Adipose tissue (tissue), 3 donors: ENCODE results near the gene CETP. TPM values are rescaled to one million over a fixed set of nuclear protein-coding genes. Genes with fewer than 3 reads are reported as not detected.

Experiments used
- H3K27ac ChIP-seq: one replicate; pipeline ENCODE4 v1.5.1; 2013; ENCODE audit warnings: low read depth, low read length
- WGBS, 3 donors: extraction: QIAGEN DNeasy Blood & Tissue Kit; methylation state at CpG; one replicate each; pipeline ENCODE4 v1.1.7; 2013; 5-methylcytosine and 5-hydroxymethylcytosine counted together
- polyA plus RNA-seq, 3 donors: library from polyadenylated mRNA; stranded (reverse); fragments of 200-250 nt; gene quantifications; one replicate each; pipeline ENCODE4 v1.2.3, GENCODE V29; 2013
- donor health status: healthy with polysubstance abuse.
- donor health status: Bipolar disorder and iron deficiency.
- donor health status: healthy.

CETP gene
- polyA plus RNA-seq, 3 donors: 0.39 to 2.8 (median 0.89) TPM

- no peak overlapping the region for H3K27ac ChIP-seq
- WGBS, 3 donors: 44 to 88% (median 74%) methylated on average over 4 of the region's 4 CpGs
Observed at GRCh38 chr16:56950051-56950450, 11.7 kb upstream of the CETP start.

DNA sequence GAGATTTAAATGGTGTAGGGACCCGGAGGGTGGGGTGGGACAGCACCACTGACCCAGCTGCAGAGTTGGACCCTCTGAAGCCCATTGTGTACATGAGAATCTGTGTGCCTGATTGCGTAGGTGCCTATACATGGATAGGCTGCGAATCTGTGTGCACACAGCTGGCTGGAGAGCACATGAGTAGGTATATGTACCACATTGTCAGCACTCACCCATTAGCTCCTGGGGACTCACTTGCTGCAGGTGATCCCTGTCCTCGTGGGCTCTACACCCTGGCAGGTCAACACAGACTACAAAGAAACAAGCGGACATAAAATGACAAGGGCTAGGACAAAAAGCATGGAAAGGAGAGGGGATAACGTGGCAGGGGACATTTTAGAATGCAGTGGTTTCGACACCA lies 11.3 kb upstream of the CETP start:
- WGBS, 3 donors: 41 to 88% (median 87%) methylated on average over 7 of the region's 7 CpGs
- no peak overlapping the region for H3K27ac ChIP-seq

DNA sequence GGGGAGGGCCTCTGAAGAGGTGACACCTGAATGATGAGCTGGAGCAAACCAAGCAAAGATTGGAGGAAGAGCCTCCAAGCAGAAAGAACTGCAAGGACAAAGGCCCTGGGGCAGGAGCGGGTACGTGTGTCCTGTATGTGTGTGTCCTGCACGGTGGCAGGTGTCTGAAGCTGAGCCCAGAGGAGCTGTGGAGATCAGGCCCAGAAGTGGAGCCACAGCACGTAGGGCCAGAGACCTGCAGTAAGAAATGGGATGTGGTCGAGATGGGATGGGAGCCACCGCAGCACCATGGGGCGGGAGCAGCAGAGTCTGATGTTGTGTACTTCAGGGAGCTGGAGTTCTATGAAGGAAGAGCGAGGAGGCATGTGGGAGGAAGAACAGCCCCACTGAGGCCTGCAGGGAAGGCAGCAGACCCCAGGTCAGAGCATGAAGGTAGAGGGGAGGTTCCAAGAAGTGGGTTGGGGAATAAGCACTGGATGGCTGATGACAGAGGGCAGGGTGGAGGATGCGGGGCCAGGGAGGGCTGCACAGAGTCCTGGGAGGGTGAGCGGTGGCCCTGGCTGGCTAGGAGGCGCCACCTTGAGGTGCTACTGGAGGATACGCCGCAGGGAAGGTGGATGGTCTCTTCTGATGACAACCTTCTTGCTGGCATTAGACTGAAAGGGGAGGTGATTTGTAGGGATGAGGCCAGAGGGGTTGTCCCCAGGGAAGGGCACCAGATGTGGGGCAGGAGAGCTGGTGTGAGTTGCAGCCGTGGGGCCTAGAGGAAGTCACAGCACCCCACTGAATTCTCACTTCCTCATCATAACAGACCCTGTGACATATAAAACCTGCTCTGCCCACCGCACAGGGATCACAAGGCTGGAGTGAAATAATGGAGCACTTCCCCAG lies 10.6 kb upstream of the CETP start:
- WGBS, 3 donors: 40 to 62% (median 56%) methylated on average over 15 of the region's 15 CpGs
- H3K27ac ChIP-seq: no peak overlapping the region

GRCh38 chr16:56953006-56953405 lies 8.7 kb upstream of the CETP start:
- 60 to 78% (median 64%) methylated on average over 6 of the region's 6 CpGs for WGBS, 3 donors
- no peak overlapping the region for H3K27ac ChIP-seq

DNA sequence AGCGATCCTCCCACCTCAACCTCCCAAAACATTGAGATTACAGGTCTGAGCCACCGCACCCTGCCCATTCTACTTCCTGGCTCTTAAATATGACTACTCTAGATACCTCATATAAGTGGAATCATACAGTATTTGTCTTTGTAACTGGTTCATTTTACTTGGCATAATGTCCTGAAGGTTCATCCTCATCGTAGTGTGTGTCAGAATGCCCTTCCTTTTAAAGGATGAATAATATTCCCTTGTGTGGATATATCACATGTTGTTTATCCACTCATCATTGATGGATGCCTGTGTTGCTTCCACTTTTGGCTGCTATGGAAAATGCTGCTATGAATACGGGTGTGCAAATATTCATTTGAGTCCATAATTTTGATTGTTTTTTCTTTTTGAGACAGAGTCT lies 5.7 kb upstream of the CETP start:
- WGBS, 3 donors: 86 to 95% (median 89%) methylated on average over 4 of the region's 4 CpGs
- no peak overlapping the region for H3K27ac ChIP-seq

DNA sequence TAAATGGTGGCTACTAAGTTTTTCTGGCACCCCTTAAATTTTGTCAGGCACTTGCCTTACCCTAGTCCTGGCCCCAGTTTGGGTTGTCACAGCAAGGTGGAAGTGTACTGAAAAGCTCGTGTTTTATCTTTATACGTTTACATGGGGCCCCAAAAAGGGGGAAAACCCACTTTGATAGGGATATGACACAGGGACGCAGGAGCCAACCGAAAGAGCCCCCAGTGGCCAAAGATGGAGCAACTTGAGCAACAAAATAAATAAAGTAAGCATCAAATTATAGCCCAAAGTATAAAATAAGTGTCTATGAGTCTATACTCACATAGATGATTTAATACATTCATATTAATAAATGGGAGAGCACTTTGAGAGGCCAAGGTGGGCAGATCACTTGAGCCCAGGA lies 5.0 kb upstream of the CETP start:
- H3K27ac ChIP-seq: no peak overlapping the region
- 57 to 64% (median 62%) methylated on average over 4 of the region's 4 CpGs for WGBS, 3 donors

- H3K27ac ChIP-seq: no peak overlapping the region
- 59 to 74% (median 68%) methylated on average over 13 of the region's 13 CpGs for WGBS, 3 donors
Observed at GRCh38 chr16:56960681-56961281, 969 bp upstream of the CETP start.

- no peak overlapping the region for H3K27ac ChIP-seq
- WGBS, 3 donors: 43 to 69% (median 57%) methylated on average over 3 of the region's 3 CpGs
Observed at GRCh38 chr16:56961386-56961785, 364 bp upstream of the CETP start.

DNA sequence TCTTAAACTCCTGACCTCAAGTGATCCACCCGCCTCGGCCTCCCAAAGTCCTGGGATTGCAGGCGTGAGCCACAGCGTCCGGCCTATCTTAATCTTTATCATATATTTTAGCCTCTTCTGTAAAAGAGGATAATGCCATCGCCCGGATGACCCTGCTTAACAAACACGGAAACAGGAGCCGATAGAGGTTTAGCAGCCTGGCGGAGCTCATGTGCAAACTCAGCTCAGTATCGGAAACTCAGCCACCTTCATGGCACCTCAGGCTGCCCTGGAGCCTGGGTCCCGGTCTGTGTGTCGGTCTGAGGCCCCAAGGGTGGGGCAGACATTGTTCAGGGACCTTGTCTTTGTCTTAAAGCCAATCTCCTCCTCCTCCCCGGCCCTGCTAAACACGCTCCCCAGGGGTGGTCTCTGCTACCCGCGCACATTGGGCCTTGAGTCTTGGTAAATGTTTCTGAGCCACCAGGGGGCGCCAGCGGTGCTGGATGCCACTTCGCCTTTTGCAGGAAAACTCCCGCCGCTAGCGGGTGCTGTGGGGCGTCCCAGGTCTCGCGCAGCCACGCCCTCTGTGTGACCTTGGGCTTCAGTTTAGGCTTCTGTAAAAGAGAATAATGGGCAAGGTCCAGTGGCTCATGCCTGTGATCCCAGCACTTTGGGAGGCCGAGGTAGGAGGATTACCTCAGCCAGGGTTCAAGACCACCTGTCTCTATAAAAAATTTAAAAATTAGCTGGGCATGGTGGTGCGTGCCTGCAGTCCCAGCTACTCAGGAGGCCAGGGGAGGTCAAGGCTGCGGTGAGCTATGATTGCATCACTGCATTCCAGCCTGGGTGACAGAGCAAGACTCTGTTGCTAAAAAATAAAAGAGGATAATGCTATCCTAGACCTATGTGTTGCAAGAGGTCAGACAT lies 2.7 kb downstream of the CETP start:
- 42 to 47% (median 42%) methylated on average over 30 of the region's 30 CpGs for WGBS, 3 donors
- H3K27ac ChIP-seq: no peak overlapping the region

DNA sequence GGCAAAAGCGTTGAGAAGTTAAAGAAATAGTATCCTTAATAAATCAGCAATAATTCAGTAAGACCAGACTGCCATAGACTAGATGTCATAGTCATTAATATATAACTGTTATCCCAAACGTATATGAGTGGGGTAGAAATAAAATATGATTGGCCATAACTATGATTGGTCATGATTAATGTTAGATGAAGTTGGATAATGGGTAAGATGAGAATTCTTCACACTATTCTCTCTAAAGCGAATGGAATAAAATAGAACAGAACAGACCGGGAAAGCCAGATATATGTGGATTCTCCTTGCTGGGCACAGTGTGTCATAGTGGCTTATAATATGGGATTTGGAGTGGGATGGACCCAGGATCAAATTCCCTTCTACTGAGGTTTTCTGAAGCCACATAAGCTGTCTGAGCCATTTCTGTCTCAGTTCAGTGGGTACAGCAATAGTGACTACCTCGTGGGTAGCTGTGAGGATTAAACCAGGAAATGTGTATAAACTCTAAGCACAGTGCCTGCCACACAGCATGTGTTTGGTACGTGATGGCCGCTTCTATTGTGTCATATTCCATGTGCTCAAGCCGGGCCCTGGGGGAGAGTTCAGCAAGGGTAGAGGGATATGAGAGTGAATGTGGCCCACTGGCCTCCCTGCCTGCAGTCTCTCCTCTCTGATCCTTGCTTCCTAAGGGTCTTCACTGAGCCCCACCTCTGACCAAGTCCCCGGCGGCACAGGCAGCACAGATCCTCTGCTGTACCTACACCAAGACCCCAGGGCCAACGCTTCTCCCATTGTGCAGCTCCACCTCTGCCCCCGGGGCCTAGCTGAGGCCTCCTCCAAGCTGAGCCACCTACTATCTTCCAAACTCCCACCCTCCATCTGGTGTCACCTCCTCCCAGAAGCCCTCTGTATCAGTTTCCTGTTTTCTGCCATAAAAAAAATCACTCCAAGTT lies 3.7 kb downstream of the CETP start:
- no peak overlapping the region for H3K27ac ChIP-seq
- 62 to 82% (median 68%) methylated on average over 12 of the region's 12 CpGs for WGBS, 3 donors

- H3K27ac ChIP-seq: no peak overlapping the region
- WGBS, 3 donors: 55 to 87% (median 59%) methylated on average over 3 of the region's 3 CpGs
Observed at GRCh38 chr16:56966093-56966475, 4.3 kb downstream of the CETP start.

DNA sequence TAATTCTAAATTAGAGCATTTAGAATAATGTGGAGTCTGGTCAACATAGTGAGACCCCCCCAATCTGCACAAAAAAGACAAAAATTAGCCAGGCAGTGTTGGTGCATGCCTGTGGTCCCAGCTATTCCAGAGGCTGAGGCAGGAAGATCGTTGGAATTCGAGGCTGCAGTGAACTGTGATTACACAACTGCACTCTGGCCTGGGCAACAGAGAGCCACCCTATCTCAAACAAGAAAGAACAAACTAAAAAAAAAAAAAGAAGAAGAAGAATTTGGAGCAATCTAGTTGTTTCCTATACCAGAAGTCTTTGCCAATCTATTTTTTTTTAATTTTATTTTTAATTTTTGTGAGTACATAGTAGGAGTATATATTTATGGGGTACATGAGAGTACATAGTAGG lies 6.0 kb downstream of the CETP start:
- no peak overlapping the region for H3K27ac ChIP-seq
- WGBS, 3 donors: 20 to 40% (median 20%) methylated on average over 2 of the region's 2 CpGs

GRCh38 chr16:56969769-56970168 lies 8.0 kb downstream of the CETP start:
- no peak overlapping the region for H3K27ac ChIP-seq
- WGBS, 3 donors: 93 to 96% (median 96%) methylated on average over 7 of the region's 7 CpGs

DNA sequence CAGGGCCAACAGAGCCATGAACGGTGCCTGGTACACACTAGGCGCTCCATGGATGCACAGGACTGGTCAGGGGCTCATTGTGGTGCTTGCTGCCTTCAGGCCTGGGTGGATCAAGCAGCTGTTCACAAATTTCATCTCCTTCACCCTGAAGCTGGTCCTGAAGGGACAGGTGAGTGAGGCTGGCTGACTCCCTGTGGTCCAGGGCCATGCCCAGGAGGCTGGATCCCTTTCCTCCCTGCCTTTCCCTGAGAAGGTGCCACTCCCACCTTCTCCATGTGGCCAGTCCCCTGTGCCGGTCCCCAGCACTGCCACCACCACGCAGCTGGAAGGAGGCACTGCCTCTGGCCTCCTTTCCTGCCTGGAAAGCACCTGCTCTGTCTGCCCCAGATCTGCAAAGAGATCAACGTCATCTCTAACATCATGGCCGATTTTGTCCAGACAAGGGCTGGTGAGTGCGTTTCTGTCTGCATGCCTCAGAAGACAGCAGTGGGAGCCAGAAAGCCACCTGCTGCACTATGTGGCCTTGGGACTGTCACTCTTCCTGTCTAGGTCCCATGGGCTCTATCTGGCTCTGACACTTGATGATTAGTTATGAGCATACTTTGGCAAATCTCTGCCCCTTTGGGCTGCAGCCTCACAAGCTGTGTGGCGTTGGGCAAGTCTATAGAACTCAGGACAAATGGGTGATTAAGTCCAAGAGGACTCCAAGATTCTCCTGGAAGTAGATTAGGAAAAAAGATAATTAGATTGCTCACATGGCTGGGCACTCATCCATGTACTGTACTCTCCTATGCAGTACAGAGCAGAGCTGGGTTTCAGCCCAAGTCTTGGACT lies 9.4 kb downstream of the CETP start:
- no peak overlapping the region for H3K27ac ChIP-seq
- 50 to 75% (median 58%) methylated on average over 8 of the region's 8 CpGs for WGBS, 3 donors

DNA sequence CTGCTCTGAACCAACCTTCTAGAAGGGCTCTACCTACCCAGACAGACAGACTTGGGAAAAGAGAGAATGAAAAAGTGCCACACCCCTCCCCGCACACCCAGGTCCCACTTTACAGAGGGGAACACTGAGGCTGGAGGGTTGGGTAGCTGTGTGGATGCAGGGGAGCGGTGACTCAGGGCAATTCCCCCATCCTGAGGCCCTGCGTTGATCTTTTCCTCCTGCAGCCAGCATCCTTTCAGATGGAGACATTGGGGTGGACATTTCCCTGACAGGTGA lies 10.0 kb downstream of the CETP start:
- 95 to 99% (median 96%) methylated on average over 3 of the region's 3 CpGs for WGBS, 3 donors
- no peak overlapping the region for H3K27ac ChIP-seq

GRCh38 chr16:56972403-56973293 lies 10.9 kb downstream of the CETP start:
- WGBS, 3 donors: 62 to 77% (median 69%) methylated on average over 18 of the region's 18 CpGs
- no peak overlapping the region for H3K27ac ChIP-seq
